Aorta (tissue), 5 donors: ENCODE data around the gene APC. TPM values are rescaled to one million over a fixed set of nuclear protein-coding genes. Genes with fewer than 3 reads are reported as not detected.

Experiments
- ATAC-seq: fragments of 200-7000 bp; cut with Tn5 transposase; one replicate; pipeline ENCODE4 v1.9.1; 2022; ENCODE audit warnings: moderate library complexity; ENCODE audit not compliant: low FRiP score
- DNase-seq, 2 donors: peaks; one replicate each; pipeline ENCODE4 v3.0.0-alpha.2; 2020
- H3K27ac ChIP-seq, 2 donors: one replicate each; pipeline ENCODE4 v1.5.1; 2013; ENCODE audit warnings: low read length in 2 of 2, mild to moderate bottlenecking in 2 of 2, moderate library complexity in 2 of 2, control low read depth in 1 of 2, inconsistent platforms in 1 of 2, low read depth in 1 of 2
- H3K27me3 ChIP-seq, 2 donors: one replicate each; pipeline ENCODE4 v1.6.1; 2013; ENCODE audit warnings: control low read depth in 1 of 2, low read length in 1 of 2, mild to moderate bottlenecking in 1 of 2, moderate library complexity in 1 of 2; ENCODE audit not compliant: insufficient read depth in 2 of 2, control insufficient read depth in 1 of 2
- H3K36me3 ChIP-seq, 2 donors: one replicate each; pipeline ENCODE4 v1.6.1; 2013; ENCODE audit warnings: control low read depth in 1 of 2, low read length in 1 of 2, mild to moderate bottlenecking in 1 of 2; ENCODE audit not compliant: insufficient read depth in 2 of 2, control insufficient read depth in 1 of 2
- H3K4me1 ChIP-seq, 2 donors: one replicate each; pipeline ENCODE4 v1.6.1; 2013; ENCODE audit warnings: low read length in 2 of 2, control low read depth in 1 of 2, mild to moderate bottlenecking in 1 of 2, moderate library complexity in 1 of 2; ENCODE audit not compliant: insufficient read depth in 2 of 2, control insufficient read depth in 1 of 2
- H3K4me3 ChIP-seq, 2 donors: one replicate each; pipeline ENCODE4 v1.5.1; 2013; ENCODE audit warnings: low read length in 2 of 2, control low read depth in 1 of 2, mild to moderate bottlenecking in 1 of 2
- H3K9me3 ChIP-seq: one replicate; pipeline ENCODE4 v1.6.1; 2013; ENCODE audit warnings: mild to moderate bottlenecking, low read length; ENCODE audit not compliant: control insufficient read depth
- WGBS, 2 donors: extraction: QIAGEN DNeasy Blood & Tissue Kit; methylation state at CpG; one replicate each; pipeline ENCODE4 v1.1.7; 2013; 5-methylcytosine and 5-hydroxymethylcytosine counted together
- intact Hi-C, 2 donors: fragments of 100-400 bp; cut with DNase I; formaldehyde crosslinking; loops; one replicate each; pipeline versions ENCODE4 v1.14.2 to v1.15.0; 2022
- polyA plus RNA-seq, 2 donors: library from polyadenylated mRNA; stranded (reverse); fragments of 200-250 nt; gene quantifications; one replicate each; pipeline ENCODE4 v1.2.3, GENCODE V29; 2013
- total RNA-seq, 2 donors: library from RNA; stranded (reverse); fragmentation: NEBNext Ultra II Directional; extraction: Animal tissue kit (Norgen Biotek cat#: 25700); gene quantifications; one replicate each; pipeline ENCODE4 v1.2.1, GENCODE V29; 2021
- donor health status: healthy with polysubstance abuse.
- donor health status: Bipolar disorder and iron deficiency.
- donor health status: DM: no; HTN: no; CAD: no.
- donor health status: DM: no; HTN: no; CAD: no.
- donor health status: DM: yes; HTN: yes; CAD: no.

Gene APC
- total and polyA plus RNA-seq, 4 donors = 2.8 to 51.6 (median 28.2) TPM

DNA sequence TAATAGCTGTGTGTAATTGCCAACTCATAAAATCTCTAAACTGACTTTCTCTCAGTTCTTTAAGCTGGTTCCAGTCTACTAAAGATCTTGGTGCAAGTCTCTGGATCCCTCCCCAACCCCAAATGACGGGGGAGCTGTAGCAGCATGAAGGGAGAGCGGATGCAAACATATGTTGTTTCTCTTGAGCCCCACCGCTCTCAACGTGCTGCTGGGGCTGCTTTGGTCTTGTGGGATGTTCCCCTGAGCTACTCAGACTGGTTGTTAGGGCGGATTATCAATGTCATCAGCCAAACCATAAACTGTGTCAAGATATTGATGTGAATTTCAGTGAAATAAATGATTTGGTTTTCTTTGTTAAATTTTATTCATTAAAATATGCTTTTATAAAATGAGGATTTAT is 40.9 kb upstream of the APC start:
- no peaks in the 10 kb centered on the region for H3K27me3 ChIP-seq
- H3K9me3 ChIP-seq = no peaks in the 10 kb centered on the region
- 56 to 73% methylated on average over 5 of the region's 5 CpGs for WGBS, 2 donors
- no peak overlapping the region for H3K4me3 ChIP-seq
- H3K4me1 ChIP-seq = no peaks in the 10 kb centered on the region
- H3K27ac ChIP-seq = no peak overlapping the region
- DNase-seq (no peak), ATAC-seq (no peak)
- intact Hi-C loops = no loop called here
- H3K36me3 ChIP-seq = no peaks in the 10 kb centered on the region

DNA sequence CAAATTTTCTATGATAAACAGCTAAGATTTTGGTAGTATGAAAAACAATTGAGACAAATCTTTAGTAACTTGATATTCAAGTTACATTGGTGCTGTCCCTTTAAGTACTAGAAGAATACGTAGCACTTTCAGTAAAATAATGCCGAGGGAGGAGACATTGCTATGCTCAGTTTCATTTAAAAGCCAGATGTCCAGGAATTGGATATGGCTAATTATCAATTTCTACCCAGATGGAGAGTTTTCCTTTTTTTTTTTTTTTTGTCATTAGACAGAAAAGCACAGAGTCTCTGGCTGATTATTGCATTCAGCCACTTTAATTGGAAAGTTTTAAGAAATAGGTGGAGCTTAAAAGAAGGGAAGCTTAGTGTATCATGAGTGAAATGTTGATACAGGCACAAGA is 40.4 kb upstream of the APC start:
- intact Hi-C loops = no loop called here
- H3K36me3 ChIP-seq = no peaks in the 10 kb centered on the region
- H3K4me3 ChIP-seq = no peak overlapping the region
- no peaks in the 10 kb centered on the region for H3K4me1 ChIP-seq
- no peaks in the 10 kb centered on the region for H3K27me3 ChIP-seq
- WGBS, 2 donors = 26 to 40% methylated on average over 2 of the region's 2 CpGs
- no peak for ATAC-seq
- DNase-seq = no peak
- H3K27ac ChIP-seq = no peak overlapping the region
- no peaks in the 10 kb centered on the region for H3K9me3 ChIP-seq

DNA sequence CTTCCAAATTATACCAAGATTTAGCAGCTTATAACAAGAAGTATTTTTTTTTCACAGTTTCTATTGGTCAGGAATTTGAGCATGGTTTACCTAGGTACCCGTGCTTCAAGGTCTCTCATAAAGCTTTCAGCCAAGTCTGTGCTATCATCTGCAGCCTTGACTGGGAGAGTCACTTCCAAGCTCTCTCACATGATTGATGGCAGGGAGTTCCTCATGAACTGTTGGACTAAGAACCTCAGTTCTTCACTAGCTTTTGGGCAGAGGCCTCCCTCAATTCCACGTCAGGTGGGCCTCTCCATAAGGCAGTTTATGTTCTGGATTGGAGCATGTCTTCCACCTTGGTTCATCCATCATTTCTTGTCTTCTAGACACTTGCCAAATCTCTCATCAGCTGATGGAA is 39.9 kb upstream of the APC start:
- Histone ChIP-seq H3K27me3 (no peaks in the 10 kb centered on the region), H3K27ac (no peak overlapping the region), H3K36me3 (no peaks in the 10 kb centered on the region), H3K4me3 (no peak overlapping the region), H3K4me1 (no peaks in the 10 kb centered on the region), H3K9me3 (no peaks in the 10 kb centered on the region)
- DNase-seq (no peak), ATAC-seq (no peak)
- intact Hi-C loops = no loop called here
- 70% methylated on average over 2 of the region's 2 CpGs for WGBS, 2 donors

DNA sequence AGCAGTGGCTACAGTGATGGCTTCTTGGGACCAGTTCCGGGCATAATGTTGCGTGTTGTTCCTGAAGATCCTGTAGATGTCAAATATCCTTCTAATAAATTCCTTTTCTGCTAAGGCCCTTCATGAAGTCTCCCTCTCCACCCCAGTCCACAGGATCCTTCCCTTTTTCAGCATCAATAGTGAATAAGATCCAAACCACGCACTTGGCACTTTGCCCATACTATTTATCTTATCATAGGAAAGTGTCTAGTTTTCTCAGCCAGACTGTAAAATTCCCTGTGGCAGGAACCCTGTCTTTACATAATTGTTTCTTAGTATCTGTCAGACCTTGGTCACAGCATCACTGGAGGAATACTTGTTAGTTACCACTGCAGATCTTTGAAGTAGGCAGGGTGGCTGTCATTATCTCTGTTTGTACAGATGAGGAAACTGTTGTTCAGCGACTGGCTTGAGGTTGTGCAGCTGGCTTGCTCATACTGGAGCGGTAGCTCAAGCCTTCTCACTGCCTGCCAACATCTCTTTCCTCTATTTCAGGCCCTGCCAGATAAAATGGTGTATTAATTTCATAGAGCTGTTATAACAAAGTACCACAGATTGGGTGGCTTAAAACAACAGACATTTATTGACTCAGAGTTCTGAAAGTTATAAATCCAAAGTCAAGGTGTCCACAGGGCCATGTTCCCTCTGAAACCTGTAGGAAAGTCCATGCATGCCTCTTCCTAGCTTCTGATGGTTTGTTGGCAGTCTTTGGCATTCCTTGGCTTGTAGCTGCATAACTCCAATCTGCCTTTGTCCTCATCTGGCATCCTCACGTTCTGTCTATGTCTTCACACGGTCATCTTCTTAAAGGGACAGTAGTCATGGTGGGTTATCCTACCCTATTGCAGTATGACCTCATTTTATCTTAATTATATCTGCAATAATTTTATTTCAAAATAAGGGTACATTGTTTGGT is 33.5 kb upstream of the APC start:
- Histone ChIP-seq H3K36me3 (no peaks in the 10 kb centered on the region), H3K27ac (no peak overlapping the region)
- WGBS, 2 donors = 36 to 42% methylated on average over 7 of the region's 7 CpGs

DNA sequence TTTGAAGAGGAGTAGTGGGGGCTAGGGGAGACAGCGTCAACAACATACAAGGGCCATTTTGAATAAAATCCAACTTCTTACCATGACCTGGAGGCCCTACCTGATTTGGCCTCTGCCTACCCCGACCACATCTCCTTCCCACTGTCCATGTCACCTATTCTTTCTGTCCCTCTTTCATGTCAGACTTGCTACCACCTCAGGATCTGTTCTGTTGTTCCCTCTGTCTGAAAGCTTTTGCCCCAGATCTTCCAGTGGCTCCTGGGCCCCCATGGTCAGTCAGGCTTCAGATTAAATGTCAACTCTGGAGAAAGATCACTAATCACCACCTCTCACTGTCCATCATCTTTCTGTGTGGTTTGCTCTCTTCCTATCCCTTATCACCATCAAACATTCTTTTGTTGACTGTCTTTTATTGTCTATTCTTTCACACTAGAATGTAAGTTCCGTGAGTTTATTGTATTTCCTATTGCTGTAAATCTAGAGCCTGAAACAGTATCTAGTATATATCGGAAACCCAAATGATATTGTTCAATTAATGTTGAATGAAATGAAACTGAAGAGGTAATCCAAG is 31.2 kb upstream of the APC start:
- peaks cover under 1 to 2% of the 10 kb centered on the region in 2 donors for H3K4me1 ChIP-seq
- intact Hi-C loops = loop anchor here (5.0 to 10.0 kb wide), 4 partner anchors 36 to 952 kb away; partner anchors contain the start of gene NREP (in 1 of the 2)
- no peak overlapping the region for H3K4me3 ChIP-seq
- 94% methylated on average over 4 of the region's 4 CpGs for WGBS, 2 donors
- H3K9me3 ChIP-seq = no peaks in the 10 kb centered on the region
- H3K27me3 ChIP-seq = no peaks in the 10 kb centered on the region
- H3K27ac ChIP-seq = no peak overlapping the region
- DNase-seq (no peak), ATAC-seq (no peak)
- no peaks in the 10 kb centered on the region for H3K36me3 ChIP-seq

More for the DNA sequence above, 33.5 kb upstream of the APC start:
- no peaks in the 10 kb centered on the region for H3K27me3 ChIP-seq
- peaks cover 0 to 2% of the 10 kb centered on the region in 2 donors for H3K4me1 ChIP-seq
- no peak overlapping the region for H3K4me3 ChIP-seq
- intact Hi-C loops = loop anchor here in 1 of 2 donors (10.0 kb wide), 2 partner anchors 51 to 949 kb away; partner anchors contain the start of gene NREP
- DNase-seq (peak in 1 of 2 donors; percentile 49), ATAC-seq (no peak)
- H3K9me3 ChIP-seq = no peaks in the 10 kb centered on the region

DNA sequence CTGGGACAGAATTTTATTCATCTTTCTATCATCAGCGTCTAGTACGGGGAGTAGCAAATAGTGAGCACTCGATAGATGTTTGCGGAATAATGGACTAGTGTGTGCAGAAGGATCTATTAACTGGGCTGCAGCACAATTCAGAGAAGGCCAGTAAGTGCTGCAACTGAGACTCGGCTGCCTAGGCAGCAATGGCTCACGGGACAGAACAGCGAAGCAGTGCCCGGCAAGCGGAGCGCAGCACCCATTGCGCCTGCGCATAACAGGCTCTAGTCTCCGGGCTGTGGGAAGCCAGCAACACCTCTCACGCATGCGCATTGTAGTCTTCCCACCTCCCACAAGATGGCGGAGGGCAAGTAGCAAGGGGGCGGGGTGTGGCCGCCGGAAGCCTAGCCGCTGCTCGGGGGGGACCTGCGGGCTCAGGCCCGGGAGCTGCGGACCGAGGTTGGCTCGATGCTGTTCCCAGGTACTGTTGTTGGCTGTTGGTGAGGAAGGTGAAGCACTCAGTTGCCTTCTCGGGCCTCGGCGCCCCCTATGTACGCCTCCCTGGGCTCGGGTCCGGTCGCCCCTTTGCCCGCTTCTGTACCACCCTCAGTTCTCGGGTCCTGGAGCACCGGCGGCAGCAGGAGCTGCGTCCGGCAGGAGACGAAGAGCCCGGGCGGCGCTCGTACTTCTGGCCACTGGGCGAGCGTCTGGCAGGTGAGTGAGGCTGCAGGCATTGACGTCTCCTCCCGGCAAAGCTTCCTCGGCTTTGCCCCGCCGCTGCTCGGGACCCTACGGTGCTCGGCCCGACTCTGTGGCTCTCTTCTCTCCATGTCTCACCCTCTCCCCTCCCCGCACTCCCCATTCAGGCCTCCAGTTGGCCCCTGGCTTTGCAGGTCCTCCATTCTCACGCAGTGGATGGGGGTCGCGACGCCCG is 30.2 kb upstream of the APC start:
- H3K27ac ChIP-seq = peak overlapping the region; percentile 71 to 93
- intact Hi-C loops = loop anchor here (5.0 to 10.0 kb wide), 4 partner anchors 35 to 953 kb away; partner anchors contain the start of gene NREP (in 1 of the 2)
- H3K4me1 ChIP-seq = peaks cover 2 to 5% of the 10 kb centered on the region in 2 donors
- peak overlapping the region; percentile 74 to 80 for H3K4me3 ChIP-seq
- DNase-seq = peak; percentile 98 to 99
- 1 to 2% methylated on average over 58 to 61 of the region's 61 CpGs for WGBS, 2 donors
- H3K36me3 ChIP-seq = no peaks in the 10 kb centered on the region
- no peaks in the 10 kb centered on the region for H3K27me3 ChIP-seq
- no peaks in the 10 kb centered on the region for H3K9me3 ChIP-seq
- ATAC-seq = peak; percentile 99

DNA sequence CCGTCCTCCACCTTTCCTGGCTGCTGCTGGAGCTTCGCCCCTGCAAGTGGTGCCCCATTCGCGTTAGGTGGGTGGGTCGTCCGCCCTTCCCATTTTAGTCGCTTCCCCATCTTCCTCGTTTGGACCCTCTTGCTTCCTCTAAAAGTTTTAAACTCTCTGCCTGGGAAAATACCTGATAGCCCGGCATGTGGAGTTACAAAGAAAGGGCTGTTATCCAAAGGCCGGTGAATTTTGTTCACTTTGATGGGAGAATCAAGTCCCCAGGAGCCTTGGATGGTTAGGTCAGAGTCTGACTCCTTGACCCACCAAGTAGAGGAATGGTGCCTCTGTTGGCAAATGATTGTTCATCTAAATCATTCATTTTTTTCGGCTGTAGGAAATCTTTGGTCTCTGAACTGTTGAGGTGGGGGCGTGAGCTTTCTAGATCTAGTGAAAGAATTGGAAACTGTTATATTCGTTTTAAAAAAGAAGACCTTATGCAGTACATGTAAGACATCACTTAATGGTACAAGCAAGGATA is 29.5 kb upstream of the APC start:
- ATAC-seq (no peak), DNase-seq (no peak)
- WGBS, 2 donors = 0 to 1% methylated on average over 13 of the region's 13 CpGs
- H3K9me3 ChIP-seq = no peaks in the 10 kb centered on the region
- H3K4me1 ChIP-seq = peaks cover 2 to 5% of the 10 kb centered on the region in 2 donors
- no peaks in the 10 kb centered on the region for H3K27me3 ChIP-seq
- H3K27ac ChIP-seq = peak overlapping the region; percentile 71 to 93
- intact Hi-C loops = loop anchor here (5.0 to 10.0 kb wide), 4 partner anchors 34 to 953 kb away; partner anchors contain the start of gene NREP (in 1 of the 2)
- H3K4me3 ChIP-seq = peak overlapping the region; percentile 74 to 80
- no peaks in the 10 kb centered on the region for H3K36me3 ChIP-seq

DNA sequence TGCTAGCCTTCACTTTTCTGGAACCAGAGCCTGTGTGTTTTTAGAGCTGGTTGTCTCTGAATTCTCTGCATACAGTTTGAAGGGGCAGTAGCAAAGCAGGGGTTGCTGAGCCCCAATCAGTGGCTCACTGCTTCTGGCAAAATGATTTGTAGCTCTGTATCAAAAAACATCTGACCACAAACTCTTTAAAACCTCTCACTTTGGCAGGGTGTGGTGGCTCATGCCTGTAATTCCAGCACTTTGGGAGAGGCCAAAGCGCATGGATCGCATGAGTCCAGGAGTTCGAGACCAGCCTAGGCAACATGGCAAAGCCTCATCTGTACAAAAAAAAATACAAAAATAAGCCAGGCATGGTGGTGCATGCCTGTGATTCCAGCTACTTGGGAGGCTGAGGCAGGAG is 28.3 kb upstream of the APC start:
- no peak for DNase-seq
- 68 to 76% methylated on average over 3 of the region's 3 CpGs for WGBS, 2 donors

More for the DNA sequence above, 28.3 kb upstream of the APC start:
- peaks cover under 1 to 7% of the 10 kb centered on the region in 2 donors for H3K4me1 ChIP-seq
- H3K36me3 ChIP-seq = no peaks in the 10 kb centered on the region
- peak overlapping the region in 1 of 2 donors; percentile 80 for H3K4me3 ChIP-seq
- H3K27me3 ChIP-seq = no peaks in the 10 kb centered on the region
- intact Hi-C loops = loop anchor here (5.0 to 10.0 kb wide), 4 partner anchors 33 to 955 kb away; partner anchors contain the start of gene NREP (in 1 of the 2)
- H3K9me3 ChIP-seq = no peaks in the 10 kb centered on the region
- no peak overlapping the region for H3K27ac ChIP-seq
- ATAC-seq = no peak
